CD14-positive monocyte (primary cell): ENCODE results near the gene MAPKAPK3. TPM values are rescaled to one million over a fixed set of nuclear protein-coding genes. Genes with fewer than 3 reads are reported as not detected.

Experiments used
- DNase-seq, 3 donors: peaks; one replicate each; pipeline ENCODE4 v3.0.0-alpha.2; 2011 to 2022
- H2AFZ ChIP-seq: 2 replicates; pipeline ENCODE4 v1.6.0; 2012; ENCODE audit warnings: mild to moderate bottlenecking, low read depth, low read length, inconsistent platforms; ENCODE audit not compliant: insufficient read depth, poor library complexity, severe bottlenecking
- H3K27ac ChIP-seq, 2 donors: 1 replicate in 1 of 2; 2 replicates in 1 of 2; pipeline ENCODE4 v1.5.1; 2012 to 2013; ENCODE audit warnings: low read length in 2 of 2, control low read depth in 1 of 2, inconsistent platforms in 1 of 2, low read depth in 1 of 2, mild to moderate bottlenecking in 1 of 2
- H3K27me3 ChIP-seq, 2 donors: one replicate each; pipeline versions ENCODE4 v1.6.0 to v1.6.1; 2011 to 2013; ENCODE audit warnings: low read length in 2 of 2; ENCODE audit not compliant: control insufficient read depth in 2 of 2, insufficient read depth in 2 of 2
- H3K36me3 ChIP-seq, 2 donors: replicated peaks in 1 of 2; 1 replicate in 1 of 2; 2 replicates in 1 of 2; pipeline versions ENCODE4 v1.5.1 to v1.6.1; 2012 to 2013; ENCODE audit warnings: low read length in 2 of 2, control low read depth in 1 of 2, inconsistent platforms in 1 of 2, mild to moderate bottlenecking in 1 of 2; ENCODE audit not compliant: insufficient read depth in 2 of 2, control insufficient read depth in 1 of 2
- H3K4me1 ChIP-seq, 2 donors: 1 replicate in 1 of 2; 2 replicates in 1 of 2; pipeline versions ENCODE4 v1.5.1 to v1.6.1; 2012 to 2013; ENCODE audit warnings: low read length in 2 of 2, control low read depth in 1 of 2, inconsistent platforms in 1 of 2, mild to moderate bottlenecking in 1 of 2, moderate library complexity in 1 of 2; ENCODE audit not compliant: insufficient read depth in 2 of 2, control insufficient read depth in 1 of 2
- H3K4me2 ChIP-seq: replicated peaks from 2 replicates; pipeline ENCODE3; 2012; ENCODE audit warnings: low read length, moderate library complexity, mild to moderate bottlenecking; ENCODE audit not compliant: poor library complexity, severe bottlenecking; ENCODE audit errors: extremely low read depth
- H3K4me3 ChIP-seq, 3 experiments: fragments of 200-600 bp in 1 of 3; sonication (generic) in 1 of 3; replicated peaks in 1 of 3; 1 replicate in 2 of 3; 2 replicates in 1 of 3; pipeline ENCODE4 v1.5.1; 2011 to 2013; ENCODE audit warnings: low read length in 3 of 3, mild to moderate bottlenecking in 3 of 3, control low read depth in 2 of 3, low read depth in 2 of 3, inconsistent platforms in 1 of 3, moderate library complexity in 1 of 3
- H3K79me2 ChIP-seq: 2 replicates; pipeline ENCODE4 v1.6.0; 2012; ENCODE audit warnings: mild to moderate bottlenecking, control low read depth, inconsistent platforms, low read length, moderate library complexity; ENCODE audit not compliant: insufficient read depth
- H3K9ac ChIP-seq: 2 replicates; pipeline ENCODE4 v1.6.0; 2017; ENCODE audit warnings: low read length, mild to moderate bottlenecking; ENCODE audit not compliant: insufficient read depth, poor library complexity, severe bottlenecking
- H3K9me3 ChIP-seq, 2 donors: replicated peaks in 1 of 2; 1 replicate in 1 of 2; 2 replicates in 1 of 2; pipeline versions ENCODE4 v1.5.1 to v1.6.1; 2012 to 2013; ENCODE audit warnings: low read length in 2 of 2, control low read depth in 1 of 2; ENCODE audit not compliant: control insufficient read depth in 1 of 2, insufficient read depth in 1 of 2
- H4K20me1 ChIP-seq: 2 replicates; pipeline ENCODE4 v1.6.0; 2012; ENCODE audit warnings: mild to moderate bottlenecking, low read length, control low read depth, moderate library complexity; ENCODE audit not compliant: insufficient read depth
- H3K27ac Mint-ChIP-seq, 7 donors: one replicate each; pipeline ENCODE4 v1.8.0; 2020; ENCODE audit warnings: mild to moderate bottlenecking in 7 of 7, mixed read lengths in 7 of 7, moderate library complexity in 6 of 7, inconsistent platforms in 2 of 7
- H3K27me3 Mint-ChIP-seq, 3 donors: one replicate each; pipeline ENCODE4 v1.8.0; 2021 to 2022; ENCODE audit warnings: low read depth in 3 of 3, mild to moderate bottlenecking in 3 of 3, mixed read lengths in 3 of 3, moderate library complexity in 3 of 3, inconsistent platforms in 1 of 3
- H3K36me3 Mint-ChIP-seq, 2 donors: one replicate each; pipeline ENCODE4 v1.8.0; 2020; ENCODE audit warnings: mixed read lengths in 2 of 2, inconsistent platforms in 1 of 2, mild to moderate bottlenecking in 1 of 2
- H3K4me1 Mint-ChIP-seq: one replicate; pipeline ENCODE4 v1.8.0; 2020; ENCODE audit warnings: mild to moderate bottlenecking, mixed read lengths
- H3K4me3 Mint-ChIP-seq, 2 donors: one replicate each; pipeline ENCODE4 v1.8.0; 2020; ENCODE audit warnings: mild to moderate bottlenecking in 2 of 2, mixed read lengths in 2 of 2, moderate library complexity in 1 of 2
- H3K9me3 Mint-ChIP-seq, 7 donors: one replicate each; pipeline ENCODE4 v1.8.0; 2020 to 2022; ENCODE audit warnings: mixed read lengths in 7 of 7, mild to moderate bottlenecking in 6 of 7, moderate library complexity in 6 of 7, inconsistent platforms in 2 of 7
- CTCF ChIP-seq: fragments of 200-600 bp; IDR thresholded peaks from one replicate; pipeline ENCODE4 v1.8.0; 2022; ENCODE audit warnings: antibody characterized with exemption, mild to moderate bottlenecking
- WGBS: methylation state at CpG from one replicate; pipeline ENCODE4 v1.1.5; 2013; ENCODE audit warnings: missing lambda C conversion rate; ENCODE audit not compliant: insufficient coverage; 5-methylcytosine and 5-hydroxymethylcytosine counted together
- intact Hi-C, 2 donors: fragments of 100-400 bp; cut with micrococcal nuclease; formaldehyde crosslinking; loops; one replicate each; pipeline versions ENCODE4 v1.15.0 to v1.15.1; 2023
- polyA plus RNA-seq, 3 donors: library from polyadenylated mRNA; depleted of rRNA in 1 of 3; unstranded in 2 of 3; stranded (reverse) in 1 of 3; fragments of 300-500 nt in 2 of 3; fragments of >200 nt in 1 of 3; fragmentation: Illumina TruSeq in 2 of 3; gene quantifications; 1 replicate in 2 of 3; 2 replicates in 1 of 3; pipeline ENCODE4 v1.2.3, GENCODE V29; 2012 to 2021

MAPKAPK3 gene
- polyA plus RNA-seq, 3 donors = 173 to 252 (median 201) TPM

DNA sequence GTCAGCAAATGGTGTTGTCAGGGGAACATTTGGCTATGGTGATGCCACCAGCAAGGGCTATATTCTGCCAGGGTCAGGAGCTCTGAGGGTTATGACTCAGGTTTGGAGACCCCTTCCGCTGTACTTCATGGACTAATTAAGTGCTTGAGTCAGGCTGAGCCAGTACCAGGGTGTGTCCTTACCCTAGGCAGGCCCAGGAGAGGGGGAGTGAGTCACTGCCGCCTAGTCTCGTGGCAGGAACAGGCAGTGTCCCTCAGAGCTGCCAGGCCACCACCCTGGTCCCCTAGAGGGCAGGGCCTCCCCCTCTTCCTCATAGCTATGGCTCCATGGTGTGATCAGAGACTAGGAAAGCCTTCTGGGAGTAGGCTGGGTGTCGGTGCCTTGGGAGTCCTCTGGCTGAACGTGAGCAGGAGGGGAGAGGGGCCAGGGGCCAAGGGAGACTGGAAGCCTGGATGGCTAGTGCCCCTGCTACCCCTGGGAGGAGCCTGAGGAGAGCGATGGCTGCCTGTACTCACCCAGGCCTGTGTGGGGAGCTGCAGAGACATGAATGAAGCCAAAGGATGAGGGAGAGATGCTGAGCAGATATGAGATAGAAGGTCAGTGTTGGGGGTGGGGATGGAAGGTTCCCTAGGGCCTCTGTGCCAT, 10.6 kb downstream of the MAPKAPK3 start:
- WGBS = 35% methylated on average over 4 of the region's 6 CpGs
- peaks cover 99% of the 10 kb centered on the region for H4K20me1 ChIP-seq
- peak; percentile 96 to 99 (median 97) for DNase-seq
- peak overlapping the region; percentile 86 to 94 for H3K27ac ChIP-seq
- H3K9me3 ChIP-seq = no peaks in the 10 kb centered on the region
- Mint-ChIP-seq H3K27me3 (peaks cover 0 to 2% (median 0%) of the 10 kb centered on the region in 3 donors), H3K27ac (peak overlapping the region; percentile 88 to 99 (median 98)), H3K9me3 (no peaks in the 10 kb centered on the region), H3K4me1 (peaks cover 98% of the 10 kb centered on the region), H3K36me3 (peaks cover 57 to 74% of the 10 kb centered on the region in 2 donors), H3K4me3 (peak overlapping the region; percentile 61 to 81)
- peaks cover 100% of the 10 kb centered on the region in 2 donors for H3K4me1 ChIP-seq
- H3K36me3 ChIP-seq = peaks cover 28 to 73% of the 10 kb centered on the region in 2 donors
- peak; percentile 57 for TF ChIP-seq CTCF
- intact Hi-C loops = no loop called here
- H3K4me3 ChIP-seq = peak overlapping the region in 1 of 3 experiments; percentile 45
- peaks cover 98% of the 10 kb centered on the region for H3K79me2 ChIP-seq
- H3K9ac ChIP-seq = peak overlapping the region; percentile 63
- H3K27me3 ChIP-seq = no peaks in the 10 kb centered on the region
- H2AFZ ChIP-seq = no peak overlapping the region
- peak overlapping the region; percentile 51 for H3K4me2 ChIP-seq

DNA sequence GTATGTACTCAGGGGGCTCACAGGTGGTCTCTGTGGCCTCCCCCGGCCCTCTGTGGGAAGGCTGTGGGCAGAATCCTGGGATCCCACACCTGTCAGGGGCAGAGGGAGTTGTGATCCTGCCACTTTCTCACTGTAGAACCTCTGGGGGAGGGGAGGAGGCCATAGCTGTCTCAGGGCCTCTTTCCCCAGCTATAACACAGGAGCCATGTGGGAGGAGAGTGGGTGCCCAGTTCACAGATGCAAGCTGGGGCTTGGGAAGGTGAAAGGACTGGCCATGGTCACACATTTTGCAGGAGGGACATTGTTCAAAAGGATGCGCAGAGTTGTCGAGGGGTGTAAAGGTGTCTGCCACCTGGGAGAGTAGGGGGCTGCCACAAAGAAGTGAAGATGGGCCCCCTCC, 11.7 kb downstream of the MAPKAPK3 start:
- H3K4me2 ChIP-seq = peak overlapping the region; percentile 6
- H4K20me1 ChIP-seq = peaks cover 99% of the 10 kb centered on the region
- H3K36me3 ChIP-seq = peaks cover 20 to 62% of the 10 kb centered on the region in 2 donors
- no peaks in the 10 kb centered on the region for H3K9me3 ChIP-seq
- Mint-ChIP-seq H3K4me3 (peak overlapping the region in 1 of 2 donors; percentile 19), H3K4me1 (peaks cover 98% of the 10 kb centered on the region), H3K27ac (peak overlapping the region; percentile 88 to 99 (median 98)), H3K27me3 (peaks cover 0 to 2% (median 0%) of the 10 kb centered on the region in 3 donors), H3K36me3 (peaks cover 52 to 68% of the 10 kb centered on the region in 2 donors), H3K9me3 (no peaks in the 10 kb centered on the region)
- no peaks in the 10 kb centered on the region for H3K27me3 ChIP-seq
- DNase-seq = no peak
- H3K79me2 ChIP-seq = peaks cover 98% of the 10 kb centered on the region
- H3K27ac ChIP-seq = peak overlapping the region; percentile 86 to 94
- intact Hi-C loops = no loop called here
- H3K4me3 ChIP-seq = peak overlapping the region in 1 of 3 experiments; percentile 45
- peak overlapping the region; percentile 47 for H3K9ac ChIP-seq
- 100% methylated on average over 1 of the region's 3 CpGs for WGBS
- peaks cover 100% of the 10 kb centered on the region in 2 donors for H3K4me1 ChIP-seq
- no peak overlapping the region for H2AFZ ChIP-seq
- no peak for TF ChIP-seq CTCF
